HepG2 (cell line): Measurements from ENCODE around the gene KCNF1.

Experiments
- ARHGAP35 ChIP-seq: sonication (generic); formaldehyde crosslinking; IDR thresholded peaks from 2 replicates; pipeline ENCODE4 v1.9.0; 2022; ENCODE audit warnings: mild to moderate bottlenecking, inconsistent platforms, moderate library complexity, missing genetic modification reagents, borderline replicate concordance
- CEBPB ChIP-seq: IDR thresholded peaks from 2 replicates; pipeline ENCODE4 v1.6.1; 2011; ENCODE audit warnings: low read depth, low read length, improper control_type of control experiment, borderline replicate concordance
- HDAC1 ChIP-seq: sonication (generic); formaldehyde crosslinking; IDR thresholded peaks from 2 replicates; pipeline ENCODE4 v1.5.1; 2020; ENCODE audit warnings: mild to moderate bottlenecking, missing genetic modification reagents
- NBN ChIP-seq: fragments of 450-650 bp; conservative IDR thresholded peaks from 2 replicates; pipeline ENCODE4 v1.6.1; 2017
- PAF1 ChIP-seq: IDR thresholded peaks from 2 replicates; pipeline ENCODE4 v1.6.1; 2016; ENCODE audit warnings: missing genetic modification reagents, missing compliant biosample characterization
- POGZ ChIP-seq: sonication (generic); formaldehyde crosslinking; IDR thresholded peaks from 2 replicates; pipeline ENCODE4 v1.4.0; 2020; ENCODE audit warnings: mild to moderate bottlenecking, missing genetic modification reagents
- POLR2A ChIP-seq, 2 experiments: IDR thresholded peaks; 2 replicates each; pipeline ENCODE4 v1.6.1; 2011; ENCODE audit warnings: low read depth in 2 of 2, low read length in 2 of 2, mild to moderate bottlenecking in 1 of 2, moderate library complexity in 1 of 2; ENCODE audit not compliant: insufficient read depth in 1 of 2
- TRIM24 ChIP-seq: sonication (generic); formaldehyde crosslinking; IDR thresholded peaks from 2 replicates; pipeline ENCODE4 v1.8.0; 2022; ENCODE audit warnings: mild to moderate bottlenecking, missing genetic modification reagents
- ZFX ChIP-seq: sonication (generic); formaldehyde crosslinking; IDR thresholded peaks from 2 replicates; pipeline ENCODE4 v1.4.0; 2020; ENCODE audit warnings: mild to moderate bottlenecking, low read depth, missing genetic modification reagents, moderate library complexity
- ZNF547 ChIP-seq: sonication (generic); formaldehyde crosslinking; IDR thresholded peaks from 2 replicates; pipeline ENCODE4 v1.5.1; 2020; ENCODE audit warnings: mild to moderate bottlenecking, missing genetic modification reagents
- ZNF878 ChIP-seq: sonication (generic); formaldehyde crosslinking; IDR thresholded peaks from 2 replicates; pipeline ENCODE4 v1.8.1; 2023; ENCODE audit warnings: mild to moderate bottlenecking, missing genetic modification reagents, moderate library complexity
- TF ChIP-seq, protein P1 (sequence below): sonication (generic); formaldehyde crosslinking; IDR thresholded peaks from 2 replicates; pipeline ENCODE4 v1.5.0; 2020; ENCODE audit warnings: mild to moderate bottlenecking, missing genetic modification reagents, moderate library complexity

DNA sequence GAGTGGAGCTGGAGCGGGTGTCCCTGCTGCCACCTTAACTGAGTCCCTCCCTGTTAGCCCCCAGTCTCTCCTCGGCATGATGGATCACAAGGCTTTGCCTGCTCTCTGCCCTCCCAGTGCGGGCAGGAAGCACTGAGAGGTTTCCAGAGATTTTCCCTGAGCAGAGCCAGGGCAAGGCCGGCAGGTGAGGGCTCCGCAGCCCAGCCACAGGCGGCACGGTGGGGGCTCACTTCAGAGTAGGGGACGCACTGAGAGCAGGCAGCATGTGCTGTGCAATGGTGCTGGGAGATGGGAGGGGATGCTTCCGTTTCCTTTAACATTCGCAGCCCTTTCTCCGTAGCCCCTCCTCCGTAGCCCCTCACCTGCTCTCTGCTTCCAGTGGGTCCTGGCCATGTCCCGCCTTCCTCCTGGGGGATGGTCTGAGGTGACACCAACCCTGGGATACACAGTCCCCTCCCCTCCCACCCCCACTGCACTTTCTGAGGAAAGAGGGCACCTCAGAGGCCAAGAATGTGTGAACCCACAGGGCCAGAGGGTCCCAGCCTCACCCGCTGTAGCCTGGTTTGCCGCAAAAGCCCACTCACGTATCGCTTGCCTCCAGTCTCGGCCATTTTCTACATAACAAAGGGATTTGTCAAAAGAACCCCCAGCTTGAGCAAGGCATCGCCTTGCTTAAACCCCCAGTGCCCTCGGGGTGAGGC is 10.7 kb downstream of the KCNF1 start:
- TF ChIP-seq ZNF547 (CRISPR knock-in tag) (no peak), POLR2A (IDR thresholded peaks at IDR 0.05; ENCODE audit: insufficient read depth in 1 of 2, low read depth in 2 of 2, low read length in 2 of 2) (no peak), ZNF878 (CRISPR knock-in tag) (no peak), NBN (no peak), TRIM24 (no peak), ZFX (CRISPR knock-in tag) (no peak), HDAC1 (no peak), ARHGAP35 (CRISPR knock-in tag) (no peak), CEBPB (no peak), PAF1 (CRISPR knock-in tag) (no peak), POGZ (CRISPR knock-in tag) (no peak)
- TF ChIP-seq, protein P1, sequence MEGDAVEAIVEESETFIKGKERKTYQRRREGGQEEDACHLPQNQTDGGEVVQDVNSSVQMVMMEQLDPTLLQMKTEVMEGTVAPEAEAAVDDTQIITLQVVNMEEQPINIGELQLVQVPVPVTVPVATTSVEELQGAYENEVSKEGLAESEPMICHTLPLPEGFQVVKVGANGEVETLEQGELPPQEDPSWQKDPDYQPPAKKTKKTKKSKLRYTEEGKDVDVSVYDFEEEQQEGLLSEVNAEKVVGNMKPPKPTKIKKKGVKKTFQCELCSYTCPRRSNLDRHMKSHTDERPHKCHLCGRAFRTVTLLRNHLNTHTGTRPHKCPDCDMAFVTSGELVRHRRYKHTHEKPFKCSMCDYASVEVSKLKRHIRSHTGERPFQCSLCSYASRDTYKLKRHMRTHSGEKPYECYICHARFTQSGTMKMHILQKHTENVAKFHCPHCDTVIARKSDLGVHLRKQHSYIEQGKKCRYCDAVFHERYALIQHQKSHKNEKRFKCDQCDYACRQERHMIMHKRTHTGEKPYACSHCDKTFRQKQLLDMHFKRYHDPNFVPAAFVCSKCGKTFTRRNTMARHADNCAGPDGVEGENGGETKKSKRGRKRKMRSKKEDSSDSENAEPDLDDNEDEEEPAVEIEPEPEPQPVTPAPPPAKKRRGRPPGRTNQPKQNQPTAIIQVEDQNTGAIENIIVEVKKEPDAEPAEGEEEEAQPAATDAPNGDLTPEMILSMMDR (CRISPR knock-in tag) = no peak
